Mucosa of rectum (tissue), 2 donors: ENCODE measurements around the gene BEND5.

Experiments
- H3K27ac ChIP-seq, 2 donors: one replicate each; pipeline ENCODE4 v1.7.0; 2013; ENCODE audit warnings: inconsistent platforms in 2 of 2, low read depth in 2 of 2, low read length in 2 of 2
- H3K27me3 ChIP-seq, 2 donors: one replicate each; pipeline ENCODE4 v1.7.0; 2013; ENCODE audit warnings: low read length in 2 of 2; ENCODE audit not compliant: control insufficient read depth in 2 of 2, insufficient read depth in 2 of 2
- H3K36me3 ChIP-seq, 2 donors: one replicate each; pipeline ENCODE4 v1.7.0; 2013; ENCODE audit warnings: low read length in 2 of 2; ENCODE audit not compliant: control insufficient read depth in 2 of 2, insufficient read depth in 2 of 2
- H3K4me1 ChIP-seq, 2 donors: one replicate each; pipeline ENCODE4 v1.7.0; 2013; ENCODE audit warnings: low read length in 2 of 2, mild to moderate bottlenecking in 1 of 2; ENCODE audit not compliant: control insufficient read depth in 2 of 2, insufficient read depth in 2 of 2
- H3K4me3 ChIP-seq, 2 donors: one replicate each; pipeline ENCODE4 v1.7.0; 2013; ENCODE audit warnings: low read length in 2 of 2
- H3K9ac ChIP-seq, 2 donors: one replicate each; pipeline ENCODE4 v1.7.0; 2013; ENCODE audit warnings: low read length in 2 of 2, low read depth in 1 of 2, mild to moderate bottlenecking in 1 of 2
- H3K9me3 ChIP-seq, 2 donors: one replicate each; pipeline ENCODE4 v1.7.0; 2013; ENCODE audit warnings: low read length in 2 of 2; ENCODE audit not compliant: control insufficient read depth in 2 of 2
- donor health status: healthy.
- donor health status: Normal muscosa, but diverticular disease.

BEND5 gene

GRCh38 chr1:48767975-48768510 lies 8.6 kb downstream of the BEND5 start:
- peaks cover 0 to 8% of the 10 kb centered on the region in 2 donors for H3K4me1 ChIP-seq
- H3K27ac ChIP-seq: no peak overlapping the region
- no peaks in the 10 kb centered on the region for H3K36me3 ChIP-seq
- no peak overlapping the region for H3K9ac ChIP-seq
- no peaks in the 10 kb centered on the region for H3K9me3 ChIP-seq
- no peaks in the 10 kb centered on the region for H3K27me3 ChIP-seq
- no peak overlapping the region for H3K4me3 ChIP-seq

- no peak overlapping the region for H3K9ac ChIP-seq
- no peak overlapping the region for H3K27ac ChIP-seq
- H3K4me1 ChIP-seq: no peaks in the 10 kb centered on the region
- H3K27me3 ChIP-seq: no peaks in the 10 kb centered on the region
- no peaks in the 10 kb centered on the region for H3K9me3 ChIP-seq
- no peak overlapping the region for H3K4me3 ChIP-seq
- H3K36me3 ChIP-seq: no peaks in the 10 kb centered on the region
These were observed 11.4 kb downstream of the BEND5 start for GRCh38 chr1:48765335-48765734.

- Histone ChIP-seq H3K4me3 (no peak overlapping the region), H3K27me3 (no peaks in the 10 kb centered on the region), H3K4me1 (no peaks in the 10 kb centered on the region), H3K9me3 (no peaks in the 10 kb centered on the region), H3K9ac (no peak overlapping the region), H3K36me3 (peaks cover 3 to 5% of the 10 kb centered on the region in 2 donors), H3K27ac (no peak overlapping the region)
These were observed 14.7 kb downstream of the BEND5 start for GRCh38 chr1:48761986-48762385.

- no peak overlapping the region for H3K4me3 ChIP-seq
- H3K9ac ChIP-seq: no peak overlapping the region
- no peak overlapping the region for H3K27ac ChIP-seq
- H3K4me1 ChIP-seq: no peaks in the 10 kb centered on the region
- H3K27me3 ChIP-seq: no peaks in the 10 kb centered on the region
- no peaks in the 10 kb centered on the region for H3K9me3 ChIP-seq
- H3K36me3 ChIP-seq: peaks cover 3 to 5% of the 10 kb centered on the region in 2 donors
These were observed 15.3 kb downstream of the BEND5 start for GRCh38 chr1:48761411-48761810.

GRCh38 chr1:48760857-48761256 lies 15.8 kb downstream of the BEND5 start:
- Histone ChIP-seq H3K4me3 (no peak overlapping the region), H3K36me3 (peaks cover 3 to 5% of the 10 kb centered on the region in 2 donors), H3K9me3 (no peaks in the 10 kb centered on the region), H3K9ac (no peak overlapping the region), H3K27me3 (no peaks in the 10 kb centered on the region), H3K27ac (no peak overlapping the region), H3K4me1 (no peaks in the 10 kb centered on the region)

GRCh38 chr1:48758976-48759375 lies 17.7 kb downstream of the BEND5 start:
- Histone ChIP-seq H3K4me1 (no peaks in the 10 kb centered on the region), H3K27me3 (no peaks in the 10 kb centered on the region), H3K9ac (no peak overlapping the region), H3K9me3 (no peaks in the 10 kb centered on the region), H3K27ac (no peak overlapping the region), H3K36me3 (peaks cover 3 to 5% of the 10 kb centered on the region in 2 donors), H3K4me3 (no peak overlapping the region)

- Histone ChIP-seq H3K27me3 (no peaks in the 10 kb centered on the region), H3K4me3 (no peak overlapping the region), H3K27ac (no peak overlapping the region), H3K9ac (no peak overlapping the region), H3K9me3 (no peaks in the 10 kb centered on the region), H3K36me3 (peaks cover 3 to 5% of the 10 kb centered on the region in 2 donors), H3K4me1 (no peaks in the 10 kb centered on the region)
These were observed 19.3 kb downstream of the BEND5 start for GRCh38 chr1:48757363-48757762.

GRCh38 chr1:48756683-48757316 lies 19.9 kb downstream of the BEND5 start:
- peaks cover 3 to 5% of the 10 kb centered on the region in 2 donors for H3K36me3 ChIP-seq
- H3K27me3 ChIP-seq: no peaks in the 10 kb centered on the region
- H3K27ac ChIP-seq: no peak overlapping the region
- no peaks in the 10 kb centered on the region for H3K4me1 ChIP-seq
- no peaks in the 10 kb centered on the region for H3K9me3 ChIP-seq
- no peak overlapping the region for H3K4me3 ChIP-seq
- H3K9ac ChIP-seq: no peak overlapping the region

- Histone ChIP-seq H3K36me3 (no peaks in the 10 kb centered on the region), H3K27me3 (no peaks in the 10 kb centered on the region), H3K4me3 (no peak overlapping the region), H3K4me1 (no peaks in the 10 kb centered on the region), H3K9ac (no peak overlapping the region), H3K27ac (no peak overlapping the region), H3K9me3 (no peaks in the 10 kb centered on the region)
These were observed 23.4 kb downstream of the BEND5 start for GRCh38 chr1:48753293-48753692.

- Histone ChIP-seq H3K4me3 (no peak overlapping the region), H3K27me3 (no peaks in the 10 kb centered on the region), H3K9me3 (no peaks in the 10 kb centered on the region), H3K9ac (no peak overlapping the region), H3K36me3 (no peaks in the 10 kb centered on the region), H3K4me1 (no peaks in the 10 kb centered on the region), H3K27ac (no peak overlapping the region)
These were observed 26.6 kb downstream of the BEND5 start for GRCh38 chr1:48750109-48750508.
